Chondrocyte (in vitro differentiated cells): ENCODE results near the gene OR6K6. TPM values are rescaled to one million over a fixed set of nuclear protein-coding genes. Genes with fewer than 3 reads are reported as not detected.

ENCODE experiments used
- DNase-seq: peaks from one replicate; pipeline ENCODE4 v3.0.0; 2021; ENCODE audit warnings: mixed read lengths, low spot score
- H3K27ac Mint-ChIP-seq: one replicate; pipeline ENCODE4 v1.8.0; 2021; ENCODE audit warnings: mild to moderate bottlenecking, moderate library complexity, mixed read lengths; ENCODE audit not compliant: unreplicated experiment
- H3K27me3 Mint-ChIP-seq: 2 replicates; pipeline ENCODE4 v1.8.0; 2021; ENCODE audit warnings: low read depth, mixed read lengths
- H3K36me3 Mint-ChIP-seq: 2 replicates; pipeline ENCODE4 v1.8.0; 2021; ENCODE audit warnings: low read depth, mixed read lengths
- H3K4me1 Mint-ChIP-seq: 2 replicates; pipeline ENCODE4 v1.8.0; 2021; ENCODE audit warnings: low read depth, mild to moderate bottlenecking, mixed read lengths
- H3K4me3 Mint-ChIP-seq: one replicate; pipeline ENCODE4 v1.8.0; 2021; ENCODE audit warnings: mild to moderate bottlenecking, moderate library complexity, mixed read lengths; ENCODE audit not compliant: unreplicated experiment
- H3K9me3 Mint-ChIP-seq: 2 replicates; pipeline ENCODE4 v1.8.0; 2021; ENCODE audit warnings: low read depth, mixed read lengths
- CTCF ChIP-seq: fragments of 200-600 bp; sonication (generic); IDR thresholded peaks from 2 replicates; pipeline ENCODE4 v1.5.0; 2021; ENCODE audit warnings: antibody characterized with exemption, mild to moderate bottlenecking, moderate library complexity
- long read RNA-seq: library from polyadenylated mRNA; stranded (forward); transcript quantifications from one replicate; pipeline ENCODE4 v2.0.0, GENCODE V29; 2021
- total RNA-seq: library from RNA; stranded (reverse); gene quantifications from 3 replicates; pipeline ENCODE4 v1.2.1, GENCODE V29; 2021

The OR6K6 gene, protein sequence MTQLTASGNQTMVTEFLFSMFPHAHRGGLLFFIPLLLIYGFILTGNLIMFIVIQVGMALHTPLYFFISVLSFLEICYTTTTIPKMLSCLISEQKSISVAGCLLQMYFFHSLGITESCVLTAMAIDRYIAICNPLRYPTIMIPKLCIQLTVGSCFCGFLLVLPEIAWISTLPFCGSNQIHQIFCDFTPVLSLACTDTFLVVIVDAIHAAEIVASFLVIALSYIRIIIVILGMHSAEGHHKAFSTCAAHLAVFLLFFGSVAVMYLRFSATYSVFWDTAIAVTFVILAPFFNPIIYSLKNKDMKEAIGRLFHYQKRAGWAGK
- not detected in 3 replicates for total RNA-seq
- long read RNA-seq, result 0 reads

GRCh38 chr1:158754420-158754819 is at the start of gene OR6K6:
Gene OR6K6, plus strand, starts transcription at chr1:158754720. Its CDS starts 168 bp downstream, at chr1:158754888.
- H3K4me3 Mint-ChIP-seq, result no peak within 1 kb of the TSS
- DNase-seq, result no peak
- no peak within 1 kb of the TSS for H3K27ac Mint-ChIP-seq
- H3K4me1 Mint-ChIP-seq, result no peaks in the 10 kb centered on the region
- no peaks in the 10 kb centered on the region for H3K36me3 Mint-ChIP-seq
- no peaks in the 10 kb centered on the region for H3K27me3 Mint-ChIP-seq
- peaks cover 4% of the 10 kb centered on the region for H3K9me3 Mint-ChIP-seq
- no peak for TF ChIP-seq CTCF

- Mint-ChIP-seq H3K9me3 (no peaks in the 10 kb centered on the region), H3K27me3 (peaks cover 5% of the 10 kb centered on the region), H3K4me1 (no peaks in the 10 kb centered on the region), H3K27ac (no peak overlapping the region), H3K4me3 (no peak overlapping the region), H3K36me3 (no peaks in the 10 kb centered on the region)
- no peak for TF ChIP-seq CTCF
- DNase-seq, result no peak
Measured at GRCh38 chr1:158706096-158706495, 48.4 kb upstream of the OR6K6 start.

GRCh38 chr1:158711098-158711497 is 43.4 kb upstream of the OR6K6 start:
- Mint-ChIP-seq H3K4me1 (no peaks in the 10 kb centered on the region), H3K4me3 (no peak overlapping the region), H3K36me3 (no peaks in the 10 kb centered on the region), H3K9me3 (no peaks in the 10 kb centered on the region), H3K27ac (no peak overlapping the region), H3K27me3 (peaks cover 15% of the 10 kb centered on the region)
- no peak for TF ChIP-seq CTCF
- no peak for DNase-seq

DNA sequence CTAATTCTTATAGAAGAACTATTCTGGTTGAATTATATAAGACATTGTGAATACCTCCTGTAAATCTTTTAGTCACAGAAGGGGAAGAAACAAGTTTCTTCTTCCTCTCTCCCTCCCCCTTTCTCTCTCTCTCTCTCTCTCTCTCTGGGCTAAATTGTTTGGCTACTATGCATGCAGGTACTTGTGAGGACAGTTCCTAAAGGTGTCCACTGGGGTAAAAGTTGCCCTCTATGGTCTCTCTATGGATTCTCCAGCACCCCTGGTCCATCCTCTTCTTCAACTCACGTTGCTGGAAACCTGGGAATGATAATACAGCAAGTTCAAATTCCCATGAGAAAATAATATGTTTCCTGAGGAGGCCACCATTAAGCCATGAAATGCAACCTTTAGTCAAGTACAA is 39.8 kb upstream of the OR6K6 start:
- Mint-ChIP-seq H3K9me3 (no peaks in the 10 kb centered on the region), H3K27ac (no peak overlapping the region), H3K27me3 (peaks cover 13% of the 10 kb centered on the region), H3K4me1 (no peaks in the 10 kb centered on the region), H3K36me3 (no peaks in the 10 kb centered on the region), H3K4me3 (no peak overlapping the region)
- no peak for DNase-seq
- TF ChIP-seq CTCF, result no peak

- Mint-ChIP-seq H3K4me1 (no peaks in the 10 kb centered on the region), H3K27ac (no peak overlapping the region), H3K4me3 (no peak overlapping the region), H3K27me3 (peaks cover 11% of the 10 kb centered on the region), H3K36me3 (no peaks in the 10 kb centered on the region), H3K9me3 (no peaks in the 10 kb centered on the region)
- no peak for TF ChIP-seq CTCF
- DNase-seq, result no peak
Measured at GRCh38 chr1:158716335-158716734, 38.2 kb upstream of the OR6K6 start.
